ENCODE data around the gene PSMD1.

DNA sequence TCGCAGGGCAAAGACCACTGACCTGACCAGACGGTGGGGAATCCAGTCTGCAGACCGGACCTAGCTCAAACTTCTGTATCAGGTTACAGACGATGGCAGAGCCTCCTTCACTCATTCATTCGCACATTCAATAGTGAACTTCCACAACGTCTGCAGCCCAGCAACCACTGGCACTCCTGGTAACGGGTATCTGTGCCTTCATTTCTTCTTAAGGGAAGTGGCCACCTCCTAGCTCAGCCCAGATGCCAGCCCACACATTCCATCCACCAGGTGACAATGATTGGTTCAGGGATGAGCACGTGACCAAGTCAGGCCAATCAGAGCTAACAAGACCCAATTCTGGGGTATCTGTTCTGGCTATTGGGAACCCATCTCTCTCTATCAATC, 125.8 kb downstream of the PSMD1 start:
- TF ChIP-seq ELF4 (IDR thresholded peaks at IDR 0.05), result no peak
- TF ChIP-seq SUZ12 (IDR thresholded peaks at IDR 0.05), result no peak
- TF ChIP-seq LEF1 (IDR thresholded peaks at IDR 0.05; ENCODE audit: borderline replicate concordance), result no peak

Measured in HEK293T (cell line).